Nucleus accumbens (tissue), 56 donors: ENCODE measurements around the gene SLC6A9.
A peak's percentile ranks its signal among the peaks of the same experiment; 100 is the strongest.

Experiments
- DNase-seq, 56 donors: peaks; one replicate each; lab custom pipeline; 2025; lab: John Stamatoyannopoulos, UW

Gene SLC6A9

DNA sequence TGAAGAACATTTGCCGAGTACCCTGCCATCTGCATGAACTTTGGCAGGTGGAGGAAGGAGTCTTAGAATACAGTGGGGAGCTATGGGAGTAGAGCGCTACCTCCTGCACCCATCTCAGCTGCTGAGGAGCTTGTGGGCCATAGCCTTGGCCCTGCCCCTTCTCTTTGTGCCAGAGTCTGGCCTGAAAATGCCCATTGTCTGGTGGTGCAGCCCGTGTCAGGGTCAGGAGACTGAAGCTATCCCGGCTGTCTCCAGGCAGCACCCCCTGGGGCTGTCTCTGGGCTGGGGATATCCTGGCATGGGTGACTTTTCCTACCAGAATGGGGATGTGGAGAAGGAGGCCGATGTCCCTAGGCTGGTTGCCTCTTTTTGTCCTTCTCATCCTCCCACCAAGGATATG is 77.2 kb downstream of the SLC6A9 start:
- peak in 52 of 56 donors; percentile 27 to 95 (median 80) for DNase-seq

DNA sequence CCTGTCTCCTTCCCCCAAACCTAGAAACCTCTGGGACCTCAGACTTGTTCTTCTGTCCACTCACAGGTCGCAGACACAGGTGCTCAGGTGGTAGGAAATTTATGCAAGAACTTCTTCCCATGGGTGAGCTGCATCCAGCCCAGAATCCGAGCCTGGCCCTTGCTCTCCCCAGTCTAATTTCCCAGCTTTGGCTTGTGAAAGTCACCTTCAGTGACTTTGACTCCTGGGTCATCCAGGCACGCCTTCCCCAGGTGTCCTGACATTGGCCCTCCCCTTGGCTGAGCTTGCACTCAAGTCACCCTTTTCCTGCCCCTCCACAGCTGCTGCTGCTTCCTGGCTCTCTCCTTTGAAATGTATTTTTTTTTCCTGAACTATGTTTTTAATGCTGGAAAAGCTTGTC is 77.9 kb downstream of the SLC6A9 start:
- DNase-seq = peak in 1 of 56 donors; percentile 29

DNA sequence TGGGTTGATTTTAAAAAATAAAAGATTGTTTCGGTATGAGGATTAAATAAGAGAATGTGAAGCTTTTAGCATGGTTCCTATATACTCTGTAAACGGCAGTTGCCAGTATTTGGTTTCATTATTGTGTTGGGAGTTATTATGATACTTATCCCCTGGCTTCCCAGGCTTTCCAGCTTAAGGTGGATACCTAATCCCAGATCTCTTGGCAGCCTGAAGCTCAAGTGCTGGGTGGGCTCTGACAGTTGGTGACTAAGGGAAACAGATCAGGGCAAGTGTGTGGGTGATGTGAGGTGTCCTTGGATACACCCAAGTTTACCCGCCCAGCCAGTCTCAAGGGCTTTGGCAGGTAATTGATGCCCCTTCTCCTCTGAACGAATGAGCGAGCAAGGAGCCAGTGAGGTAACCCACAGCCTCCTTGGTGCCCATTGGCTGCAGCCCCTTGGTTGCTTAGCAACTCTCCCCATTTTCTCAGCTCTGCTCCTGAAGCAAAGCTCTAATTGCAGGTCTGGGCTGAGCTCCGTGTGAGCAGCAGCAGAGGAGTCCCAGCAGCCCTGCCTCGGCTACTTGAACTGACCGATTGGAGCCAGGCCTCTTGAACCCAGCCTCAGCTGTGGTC is 78.4 kb downstream of the SLC6A9 start:
- peak in 32 of 56 donors; percentile 15 to 72 (median 38) for DNase-seq

DNA sequence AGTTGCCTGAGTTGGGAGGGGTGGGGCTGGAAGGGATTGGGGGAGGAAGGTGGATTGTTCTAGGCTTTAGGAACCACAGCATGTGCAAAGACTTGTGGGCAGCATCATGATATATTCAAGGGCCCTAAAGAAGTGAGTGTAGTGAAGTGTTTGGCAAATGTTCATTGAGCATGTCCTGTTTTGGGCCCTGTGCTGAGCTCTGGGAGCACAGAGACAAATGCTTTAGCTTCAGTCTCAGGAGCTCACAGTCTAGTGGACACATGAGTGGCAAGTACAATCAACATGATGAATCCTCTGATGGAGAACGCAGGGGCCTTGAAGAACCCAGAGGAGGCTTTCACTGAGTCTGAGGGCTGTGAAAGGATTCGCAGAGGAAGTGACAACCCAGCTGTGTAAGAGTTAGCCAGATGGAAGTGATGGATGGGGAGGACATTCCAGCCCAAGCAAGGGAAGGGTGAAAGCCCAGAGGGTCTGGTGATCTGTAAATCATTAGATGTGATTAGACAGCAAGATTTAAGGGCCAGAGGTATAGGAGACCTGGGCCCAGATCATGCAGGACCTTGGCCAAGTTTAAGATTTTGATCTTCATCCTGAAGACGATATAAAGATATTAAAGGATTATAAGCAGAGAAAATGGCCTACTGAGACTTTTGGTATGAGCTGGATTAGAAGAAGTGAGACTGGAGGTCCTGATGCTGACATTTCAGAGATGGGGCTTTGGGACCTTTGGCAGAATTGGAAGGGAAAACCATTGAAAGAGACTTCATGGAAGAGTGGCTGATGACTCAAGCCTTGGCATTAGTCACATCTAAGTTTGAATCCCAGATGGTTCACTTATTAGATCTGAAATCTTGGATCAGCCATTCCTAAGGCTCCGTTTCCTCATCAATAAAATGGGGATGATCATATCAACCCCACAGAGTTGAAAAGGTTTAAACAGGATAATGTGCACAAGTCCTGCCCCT is 80.0 kb downstream of the SLC6A9 start:
- no peak for DNase-seq

- peak in 3 of 56 donors; percentile 13 to 27 (median 21) for DNase-seq
Observed at GRCh38 chr1:43949678-43950077, 81.6 kb downstream of the SLC6A9 start.

DNA sequence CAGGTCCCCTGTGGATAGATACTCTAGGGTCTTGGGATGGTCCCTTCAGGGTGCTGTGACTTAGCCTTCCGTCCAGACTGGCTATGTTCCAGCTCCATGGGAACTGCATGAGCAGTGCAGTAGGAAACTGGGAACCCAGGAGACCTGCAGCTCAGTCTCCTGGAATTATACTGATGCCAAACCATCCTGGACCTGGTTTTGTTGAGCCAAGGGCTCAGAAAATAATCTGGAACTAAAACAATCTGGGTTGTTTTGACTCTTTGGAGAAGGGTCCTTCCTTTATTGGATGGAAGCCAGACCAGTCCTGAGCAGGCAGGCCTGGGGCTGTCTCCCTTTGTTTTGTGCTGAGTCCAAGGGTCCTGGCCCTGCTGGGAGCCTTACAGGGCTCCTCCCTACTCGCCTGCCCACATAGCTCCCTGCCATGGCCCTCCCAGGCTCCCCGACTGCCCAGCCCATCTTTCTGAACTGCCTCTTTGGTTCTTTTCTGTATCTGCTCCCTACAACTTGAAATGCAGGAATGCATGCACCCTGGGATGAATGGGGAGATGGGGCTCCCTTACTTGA is 83.3 kb downstream of the SLC6A9 start:
- DNase-seq = peak in 2 of 56 donors; percentile 21 to 28

DNA sequence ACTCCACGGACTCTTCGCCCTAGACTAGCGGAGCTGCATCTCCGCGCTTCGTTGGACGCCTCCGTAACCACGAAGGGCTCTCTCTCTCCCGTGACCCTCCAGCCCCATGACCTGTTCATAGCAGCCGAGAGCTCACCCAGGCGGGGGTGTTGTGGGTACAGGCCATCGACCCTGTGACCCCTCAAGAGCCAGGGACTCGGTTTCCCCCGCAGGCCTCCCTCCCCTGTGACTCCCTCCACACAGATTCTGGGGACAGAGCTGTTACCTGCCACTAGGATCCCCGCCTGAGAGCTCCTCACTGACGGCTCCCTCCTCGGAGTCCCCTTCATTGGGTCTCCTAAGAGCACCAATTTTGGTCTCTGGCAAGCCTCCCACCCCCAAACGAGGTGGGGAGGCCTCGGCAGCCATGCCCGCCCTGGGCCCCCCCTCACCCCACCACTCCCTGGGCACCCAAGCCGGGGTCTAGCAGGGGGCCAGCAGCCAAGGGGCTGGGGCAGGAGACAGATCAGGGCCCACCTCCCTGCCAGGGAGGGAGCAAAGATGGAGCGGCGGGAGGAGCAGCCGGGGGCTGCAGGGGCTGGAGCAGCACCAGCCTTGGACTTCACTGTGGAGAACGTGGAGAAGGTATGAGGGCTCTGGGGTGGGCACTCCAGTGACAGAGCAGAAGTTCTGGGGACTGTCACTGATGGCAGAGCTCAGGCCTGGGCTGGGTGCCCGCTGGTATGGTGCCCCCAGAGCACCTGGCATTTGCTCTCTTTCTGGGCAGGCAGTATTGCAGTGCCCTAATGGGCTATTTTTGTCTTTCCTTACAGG is 84.0 kb downstream of the SLC6A9 start:
- DNase-seq = peak in 8 of 56 donors; percentile 20 to 55 (median 28)
